Body of pancreas (tissue), 4 donors: ENCODE data around the gene WDR38.

ENCODE experiments used
- POLR2A ChIP-seq, 3 donors: fragments of 450-650 bp; IDR thresholded peaks; one replicate each; pipeline ENCODE4 v1.6.1; 2016; ENCODE audit warnings: antibody characterized with exemption in 3 of 3, mild to moderate bottlenecking in 2 of 3
- TF ChIP-seq, protein P1 (sequence below), 7 experiments: fragments of 450-650 bp in 4 of 7; fragments of 200-600 bp in 3 of 7; sonication (generic) in 3 of 7; IDR thresholded peaks; one replicate each; pipeline ENCODE4 v1.5.1; 2016 to 2019; ENCODE audit warnings: antibody characterized with exemption in 7 of 7

GRCh38 chr9:124831642-124832364 lies 21.5 kb upstream of the WDR38 start:
- no peak for TF ChIP-seq POLR2A (IDR thresholded peaks at IDR 0.05)
- TF ChIP-seq, protein P1, sequence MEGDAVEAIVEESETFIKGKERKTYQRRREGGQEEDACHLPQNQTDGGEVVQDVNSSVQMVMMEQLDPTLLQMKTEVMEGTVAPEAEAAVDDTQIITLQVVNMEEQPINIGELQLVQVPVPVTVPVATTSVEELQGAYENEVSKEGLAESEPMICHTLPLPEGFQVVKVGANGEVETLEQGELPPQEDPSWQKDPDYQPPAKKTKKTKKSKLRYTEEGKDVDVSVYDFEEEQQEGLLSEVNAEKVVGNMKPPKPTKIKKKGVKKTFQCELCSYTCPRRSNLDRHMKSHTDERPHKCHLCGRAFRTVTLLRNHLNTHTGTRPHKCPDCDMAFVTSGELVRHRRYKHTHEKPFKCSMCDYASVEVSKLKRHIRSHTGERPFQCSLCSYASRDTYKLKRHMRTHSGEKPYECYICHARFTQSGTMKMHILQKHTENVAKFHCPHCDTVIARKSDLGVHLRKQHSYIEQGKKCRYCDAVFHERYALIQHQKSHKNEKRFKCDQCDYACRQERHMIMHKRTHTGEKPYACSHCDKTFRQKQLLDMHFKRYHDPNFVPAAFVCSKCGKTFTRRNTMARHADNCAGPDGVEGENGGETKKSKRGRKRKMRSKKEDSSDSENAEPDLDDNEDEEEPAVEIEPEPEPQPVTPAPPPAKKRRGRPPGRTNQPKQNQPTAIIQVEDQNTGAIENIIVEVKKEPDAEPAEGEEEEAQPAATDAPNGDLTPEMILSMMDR (IDR thresholded peaks at IDR 0.05) = no peak
